WTC11 (cell line): Measurements from ENCODE around the gene GATM. TPM values are rescaled to one million over a fixed set of nuclear protein-coding genes. Genes with fewer than 3 reads are reported as not detected.

ENCODE experiments used
- ATAC-seq: fragments of 200-7000 bp; cut with Tn5 transposase; 2 replicates; pipeline ENCODE4 v1.10.0; 2021; ENCODE audit warnings: mild to moderate bottlenecking, moderate library complexity
- CTCF ChIA-PET: fragments of 300-600 bp; sonication (Branson Sonifier 250); formaldehyde crosslinking; loops from one replicate; lab custom pipeline; 2021; ENCODE audit warnings: antibody characterized with exemption; lab: Charles Lee
- POLR2A ChIA-PET: fragments of 350-600 bp; sonication (Branson Sonifier 250); formaldehyde crosslinking; loops from one replicate; lab custom pipeline; 2021; ENCODE audit warnings: antibody characterized with exemption; lab: Charles Lee
- DNase-seq: peaks from one replicate; pipeline ENCODE4 v3.0.0; 2021; ENCODE audit warnings: low spot score
- H3K27ac Mint-ChIP-seq: 2 replicates; pipeline ENCODE4 v1.8.0; 2021; ENCODE audit warnings: mixed read lengths
- H3K27me3 Mint-ChIP-seq: 2 replicates; pipeline ENCODE4 v1.8.0; 2021; ENCODE audit warnings: low read depth, mild to moderate bottlenecking, moderate library complexity, mixed read lengths
- H3K36me3 Mint-ChIP-seq: 2 replicates; pipeline ENCODE4 v1.8.0; 2021; ENCODE audit warnings: mixed read lengths
- H3K4me1 Mint-ChIP-seq: 2 replicates; pipeline ENCODE4 v1.8.0; 2022; ENCODE audit warnings: mixed read lengths
- H3K4me3 Mint-ChIP-seq: 2 replicates; pipeline ENCODE4 v1.8.0; 2021; ENCODE audit warnings: mild to moderate bottlenecking, moderate library complexity, mixed read lengths
- H3K9me3 Mint-ChIP-seq: 2 replicates; pipeline ENCODE4 v1.8.0; 2021; ENCODE audit warnings: mixed read lengths
- AR ChIP-seq: fragments of 250-450 bp; sonication (Bioruptor Pico); IDR thresholded peaks from 2 replicates; pipeline ENCODE4 v1.9.0; 2021; ENCODE audit warnings: mild to moderate bottlenecking
- CBFB ChIP-seq: sonication (generic); formaldehyde crosslinking; IDR thresholded peaks from 2 replicates; pipeline ENCODE4 v1.8.1; 2022; ENCODE audit warnings: mild to moderate bottlenecking, low read depth, missing genetic modification reagents
- E2F1 ChIP-seq: sonication (generic); formaldehyde crosslinking; IDR thresholded peaks from 2 replicates; pipeline ENCODE4 v1.8.0; 2022; ENCODE audit warnings: mild to moderate bottlenecking, missing genetic modification reagents
- E2F5 ChIP-seq: sonication (generic); formaldehyde crosslinking; IDR thresholded peaks from 2 replicates; pipeline ENCODE4 v1.8.1; 2022; ENCODE audit warnings: mild to moderate bottlenecking, moderate library complexity, missing genetic modification reagents
- ERG ChIP-seq: fragments of 250-450 bp; sonication (Bioruptor Pico); IDR thresholded peaks from 2 replicates; pipeline ENCODE4 v1.8.0; 2021; ENCODE audit warnings: mild to moderate bottlenecking
- ETV6 ChIP-seq: sonication (generic); formaldehyde crosslinking; IDR thresholded peaks from 2 replicates; pipeline ENCODE4 v1.8.1; 2022; ENCODE audit warnings: mild to moderate bottlenecking, missing genetic modification reagents
- FOXJ3 ChIP-seq: sonication (generic); formaldehyde crosslinking; IDR thresholded peaks from 2 replicates; pipeline ENCODE4 v1.9.0; 2021; ENCODE audit warnings: missing genetic modification reagents, mild to moderate bottlenecking, borderline replicate concordance
- GABPB1 ChIP-seq: sonication (generic); formaldehyde crosslinking; IDR thresholded peaks from 2 replicates; pipeline ENCODE4 v1.8.1; 2023; ENCODE audit warnings: mild to moderate bottlenecking, missing genetic modification reagents
- GRHL2 ChIP-seq: fragments of 250-450 bp; sonication (Bioruptor Pico); IDR thresholded peaks from 2 replicates; pipeline ENCODE4 v1.8.0; 2022; ENCODE audit warnings: mild to moderate bottlenecking, moderate library complexity; ENCODE audit not compliant: insufficient replicate concordance, severe bottlenecking
- JUN ChIP-seq: sonication (generic); formaldehyde crosslinking; IDR thresholded peaks from 2 replicates; pipeline ENCODE4 v1.8.0; 2023; ENCODE audit warnings: mild to moderate bottlenecking, missing genetic modification reagents
- MAX ChIP-seq: sonication (generic); formaldehyde crosslinking; IDR thresholded peaks from 2 replicates; pipeline ENCODE4 v1.8.0; 2022; ENCODE audit warnings: mild to moderate bottlenecking, missing genetic modification reagents
- MYBL2 ChIP-seq: sonication (generic); formaldehyde crosslinking; IDR thresholded peaks from 2 replicates; pipeline ENCODE4 v1.8.1; 2023; ENCODE audit warnings: mild to moderate bottlenecking, moderate library complexity, missing genetic modification reagents
- NFATC4 ChIP-seq: fragments of 250-450 bp; sonication (Bioruptor Pico); IDR thresholded peaks from 2 replicates; pipeline ENCODE4 v1.9.0; 2021; ENCODE audit warnings: mild to moderate bottlenecking
- NR2C2 ChIP-seq: sonication (generic); formaldehyde crosslinking; IDR thresholded peaks from 2 replicates; pipeline ENCODE4 v1.8.0; 2022; ENCODE audit warnings: mild to moderate bottlenecking, missing genetic modification reagents
- PRDM15 ChIP-seq: sonication (generic); formaldehyde crosslinking; IDR thresholded peaks from 2 replicates; pipeline ENCODE4 v1.8.0; 2022; ENCODE audit warnings: missing genetic modification reagents
- PRRX2 ChIP-seq: fragments of 250-450 bp; sonication (Bioruptor Pico); IDR thresholded peaks from 2 replicates; pipeline ENCODE4 v1.8.0; 2021; ENCODE audit warnings: mild to moderate bottlenecking
- USF1 ChIP-seq: sonication (generic); formaldehyde crosslinking; IDR thresholded peaks from 2 replicates; pipeline ENCODE4 v1.8.0; 2022; ENCODE audit warnings: mild to moderate bottlenecking, missing genetic modification reagents
- ZNF512 ChIP-seq: sonication (generic); formaldehyde crosslinking; IDR thresholded peaks from 2 replicates; pipeline ENCODE4 v1.8.1; 2022; ENCODE audit warnings: missing genetic modification reagents, borderline replicate concordance
- total RNA-seq: library from RNA; stranded (reverse); gene quantifications from 3 replicates; pipeline ENCODE4 v1.2.3, GENCODE V29; 2021

Gene GATM
- total RNA-seq, 1 experiment from 2014 or later = 10.1 TPM

- no peaks in the 10 kb centered on the region for H3K36me3 Mint-ChIP-seq
- ATAC-seq = no peak
Measured at GRCh38 chr15:45347033-45347432, 31.3 kb downstream of the GATM start.

GRCh38 chr15:45346381-45346780 lies 32.0 kb downstream of the GATM start:
- Mint-ChIP-seq H3K9me3 (no peaks in the 10 kb centered on the region), H3K27ac (no peak overlapping the region), H3K4me1 (no peaks in the 10 kb centered on the region), H3K27me3 (peaks cover 7% of the 10 kb centered on the region; the same call in 1 of the 2 replicates), H3K4me3 (no peak overlapping the region), H3K36me3 (no peaks in the 10 kb centered on the region)
- ATAC-seq (no peak), DNase-seq (no peak)
- CTCF ChIA-PET = interaction anchor here (1.5 kb wide), 1 partner anchor 183 kb away, joined by 5 read pairs; no protein-coding TSS in a partner anchor
- TF ChIP-seq CBFB (CRISPR knock-in tag) (no peak), NFATC4 (no peak), ETV6 (CRISPR knock-in tag) (no peak), USF1 (CRISPR knock-in tag) (no peak), GRHL2 (no peak), E2F5 (CRISPR knock-in tag) (no peak), E2F1 (CRISPR knock-in tag) (no peak), MAX (CRISPR knock-in tag) (no peak), ZNF512 (CRISPR knock-in tag) (no peak)
- POLR2A ChIA-PET = no interaction called here

More at GRCh38 chr15:45347033-45347432, 31.3 kb downstream of the GATM start:
- no peak for DNase-seq
- CTCF ChIA-PET = interaction anchor here (1.5 kb wide), 1 partner anchor 184 kb away, joined by 5 read pairs; no protein-coding TSS in a partner anchor
- Mint-ChIP-seq H3K4me1 (no peaks in the 10 kb centered on the region), H3K4me3 (no peak overlapping the region), H3K27me3 (peaks cover 7% of the 10 kb centered on the region; the same call in 1 of the 2 replicates)
- TF ChIP-seq ERG (CRISPR knock-in tag) = no peak
- TF ChIP-seq, all 79 proteins: peak for 0
- POLR2A ChIA-PET = no interaction called here
- H3K9me3 Mint-ChIP-seq = no peaks in the 10 kb centered on the region
- H3K27ac Mint-ChIP-seq = no peak overlapping the region

GRCh38 chr15:45343258-45343860 lies 35.0 kb downstream of the GATM start:
- ChIA-PET CTCF (interaction anchor here (0.6 kb wide), 1 partner anchor 69 kb away, joined by 4 read pairs; no protein-coding TSS in a partner anchor), POLR2A (no interaction called here)
- H3K9me3 Mint-ChIP-seq = no peaks in the 10 kb centered on the region
- H3K36me3 Mint-ChIP-seq = no peaks in the 10 kb centered on the region
- ATAC-seq (no peak), DNase-seq (no peak)
- H3K27me3 Mint-ChIP-seq = no peaks in the 10 kb centered on the region; the same call in 1 of the 2 replicates
- no peak overlapping the region for H3K27ac Mint-ChIP-seq
- no peaks in the 10 kb centered on the region for H3K4me1 Mint-ChIP-seq
- H3K4me3 Mint-ChIP-seq = no peak overlapping the region
- TF ChIP-seq PRDM15 (CRISPR knock-in tag) (no peak), JUN (CRISPR knock-in tag) (no peak), FOXJ3 (CRISPR knock-in tag) (no peak), AR (CRISPR knock-in tag) (no peak), GABPB1 (CRISPR knock-in tag) (no peak), PRRX2 (CRISPR knock-in tag) (no peak), NR2C2 (CRISPR knock-in tag) (no peak), MYBL2 (CRISPR knock-in tag) (no peak)
